Chondrocyte (in vitro differentiated cells): Measurements from ENCODE around the gene BPTF. TPM values are rescaled to one million over a fixed set of nuclear protein-coding genes. Genes with fewer than 3 reads are reported as not detected.
"Not testable (repeated sequence)": the region's sequence is repeated elsewhere in the genome, so short reads cannot be mapped to it uniquely, and the experiment has no call there.

Experiments
- DNase-seq: peaks from one replicate; pipeline ENCODE4 v3.0.0; 2021; ENCODE audit warnings: mixed read lengths, low spot score
- H3K27ac Mint-ChIP-seq: one replicate; pipeline ENCODE4 v1.8.0; 2021; ENCODE audit warnings: mild to moderate bottlenecking, moderate library complexity, mixed read lengths; ENCODE audit not compliant: unreplicated experiment
- H3K27me3 Mint-ChIP-seq: 2 replicates; pipeline ENCODE4 v1.8.0; 2021; ENCODE audit warnings: low read depth, mixed read lengths
- H3K36me3 Mint-ChIP-seq: 2 replicates; pipeline ENCODE4 v1.8.0; 2021; ENCODE audit warnings: low read depth, mixed read lengths
- H3K4me1 Mint-ChIP-seq: 2 replicates; pipeline ENCODE4 v1.8.0; 2021; ENCODE audit warnings: low read depth, mild to moderate bottlenecking, mixed read lengths
- H3K4me3 Mint-ChIP-seq: one replicate; pipeline ENCODE4 v1.8.0; 2021; ENCODE audit warnings: mild to moderate bottlenecking, moderate library complexity, mixed read lengths; ENCODE audit not compliant: unreplicated experiment
- H3K9me3 Mint-ChIP-seq: 2 replicates; pipeline ENCODE4 v1.8.0; 2021; ENCODE audit warnings: low read depth, mixed read lengths
- CTCF ChIP-seq: fragments of 200-600 bp; sonication (generic); IDR thresholded peaks from 2 replicates; pipeline ENCODE4 v1.5.0; 2021; ENCODE audit warnings: antibody characterized with exemption, mild to moderate bottlenecking, moderate library complexity
- total RNA-seq: library from RNA; stranded (reverse); gene quantifications from 3 replicates; pipeline ENCODE4 v1.2.1, GENCODE V29; 2021

Gene BPTF
- total RNA-seq, 1 donor from 2014 or later = 75.7 TPM

GRCh38 chr17:67944035-67944434 is 118.7 kb downstream of the BPTF start:
- Mint-ChIP-seq H3K4me1 (no peaks in the 10 kb centered on the region), H3K27me3 (no peaks in the 10 kb centered on the region), H3K36me3 (peaks cover 39% of the 10 kb centered on the region), H3K9me3 (no peaks in the 10 kb centered on the region), H3K27ac (no peak overlapping the region), H3K4me3 (no peak overlapping the region)
- TF ChIP-seq CTCF = no peak
- DNase-seq = no peak

- no peaks in the 10 kb centered on the region for H3K9me3 Mint-ChIP-seq
- no peak overlapping the region for H3K27ac Mint-ChIP-seq
- H3K4me3 Mint-ChIP-seq = no peak overlapping the region
- no peak for TF ChIP-seq CTCF
- no peak for DNase-seq
- no peaks in the 10 kb centered on the region for H3K4me1 Mint-ChIP-seq
- peaks cover 35% of the 10 kb centered on the region for H3K36me3 Mint-ChIP-seq
- H3K27me3 Mint-ChIP-seq = no peaks in the 10 kb centered on the region
Measured at GRCh38 chr17:67946513-67946912, 121.2 kb downstream of the BPTF start.

- TF ChIP-seq CTCF = no peak
- H3K4me3 Mint-ChIP-seq = no peak overlapping the region
- no peaks in the 10 kb centered on the region for H3K9me3 Mint-ChIP-seq
- H3K27ac Mint-ChIP-seq = no peak overlapping the region
- no peak for DNase-seq
- H3K27me3 Mint-ChIP-seq = no peaks in the 10 kb centered on the region
- peaks cover 30% of the 10 kb centered on the region for H3K36me3 Mint-ChIP-seq
- no peaks in the 10 kb centered on the region for H3K4me1 Mint-ChIP-seq
Measured at GRCh38 chr17:67947325-67947813, 122.1 kb downstream of the BPTF start.

- Mint-ChIP-seq H3K27me3 (no peaks in the 10 kb centered on the region), H3K4me1 (no peaks in the 10 kb centered on the region), H3K27ac (no peak overlapping the region), H3K9me3 (no peaks in the 10 kb centered on the region), H3K36me3 (peaks cover 23% of the 10 kb centered on the region), H3K4me3 (no peak overlapping the region)
- TF ChIP-seq CTCF = no peak
- DNase-seq = no peak
Measured at GRCh38 chr17:67950945-67951344, 125.6 kb downstream of the BPTF start.

- Mint-ChIP-seq H3K4me3 (no peak overlapping the region), H3K4me1 (peaks cover 5% of the 10 kb centered on the region), H3K27me3 (no peaks in the 10 kb centered on the region), H3K9me3 (no peaks in the 10 kb centered on the region), H3K27ac (no peak overlapping the region), H3K36me3 (peaks cover 18% of the 10 kb centered on the region)
- no peak for TF ChIP-seq CTCF
- no peak for DNase-seq
Measured at GRCh38 chr17:67959510-67959909, 134.2 kb downstream of the BPTF start.

DNA sequence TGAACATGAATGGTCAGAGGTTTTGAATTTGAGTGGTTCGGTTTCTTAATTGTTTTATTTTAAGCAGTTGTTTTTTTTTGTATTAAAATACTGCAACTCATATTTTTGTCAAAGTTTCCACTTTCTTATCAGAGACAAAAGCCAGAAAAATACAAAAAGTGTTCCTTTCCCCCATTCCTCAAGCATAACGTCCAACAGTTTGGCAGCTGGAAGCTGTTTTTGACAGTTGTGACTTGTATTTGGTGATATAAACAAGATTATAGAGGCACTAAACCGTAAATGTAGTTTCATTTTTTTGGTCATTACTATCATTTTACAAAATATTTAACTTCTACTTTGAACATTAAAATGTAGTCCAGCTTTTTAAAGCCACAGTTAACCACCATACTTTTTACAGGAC is 135.0 kb downstream of the BPTF start:
- not testable (repeated sequence) for H3K9me3 Mint-ChIP-seq, H3K4me1 Mint-ChIP-seq, H3K4me3 Mint-ChIP-seq, DNase-seq, H3K27me3 Mint-ChIP-seq
- Mint-ChIP-seq H3K27ac (peak overlapping the region; percentile 28), H3K36me3 (peaks cover 18% of the 10 kb centered on the region)

- Mint-ChIP-seq H3K27ac (peak overlapping the region; percentile 78), H3K36me3 (peaks cover 22% of the 10 kb centered on the region)
- H3K9me3 Mint-ChIP-seq, DNase-seq, H3K4me3 Mint-ChIP-seq, H3K27me3 Mint-ChIP-seq, H3K4me1 Mint-ChIP-seq: not testable (repeated sequence)
Measured at GRCh38 chr17:67962156-67962555, 136.9 kb downstream of the BPTF start.
